Dermis blood vessel endothelial cell (primary cell): ENCODE measurements around the gene LSM2. TPM values are rescaled to one million over a fixed set of nuclear protein-coding genes. Genes with fewer than 3 reads are reported as not detected.
"Not testable (repeated sequence)": the region's sequence is repeated elsewhere in the genome, so short reads cannot be mapped to it uniquely, and the experiment has no call there.

Source experiments
- DNase-seq: peaks from one replicate; pipeline ENCODE4 v3.0.0; 2010
- total RNA-seq: library from RNA; depleted of rRNA; stranded (reverse); fragments of >200 nt; gene quantifications from 2 replicates; pipeline ENCODE4 v1.2.3, GENCODE V29; 2014

Gene LSM2
- total RNA-seq, 1 donor from 2014 or later, result 36.9 TPM

DNA sequence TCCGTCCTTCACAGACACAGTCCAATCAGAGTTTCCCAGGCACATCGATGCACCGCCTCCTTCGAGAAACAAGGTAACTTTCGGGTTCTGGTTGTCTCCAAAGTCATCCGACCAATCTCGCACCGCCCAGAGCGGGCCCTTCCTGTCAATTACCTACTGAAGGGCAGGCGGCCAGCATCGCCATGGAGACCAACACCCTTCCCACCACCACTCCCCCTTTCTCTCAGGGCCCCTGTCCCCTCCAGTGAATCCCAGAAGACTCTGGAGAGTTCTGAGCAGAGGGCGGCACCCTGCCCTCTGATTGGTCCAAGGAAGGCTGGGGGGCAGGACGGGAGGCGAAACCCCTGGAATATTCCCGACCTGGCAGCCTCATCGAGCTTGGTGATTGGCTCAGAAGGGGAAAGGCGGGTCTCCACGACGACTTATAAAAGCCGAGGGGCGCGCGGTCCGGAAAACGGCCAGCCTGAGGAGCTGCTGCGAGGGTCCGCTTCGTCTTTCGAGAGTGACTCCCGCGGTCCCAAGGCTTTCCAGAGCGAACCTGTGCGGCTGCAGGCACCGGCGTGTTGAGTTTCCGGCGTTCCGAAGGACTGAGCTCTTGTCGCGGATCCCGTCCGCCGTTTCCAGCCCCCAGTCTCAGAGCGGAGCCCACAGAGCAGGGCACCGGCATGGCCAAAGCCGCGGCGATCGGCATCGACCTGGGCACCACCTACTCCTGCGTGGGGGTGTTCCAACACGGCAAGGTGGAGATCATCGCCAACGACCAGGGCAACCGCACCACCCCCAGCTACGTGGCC lies 20.7 kb upstream of the LSM2 start, which contains the start of gene HSPA1B:
TSS of gene HSPA1B (plus strand) at position 453 of the 794 bp plus-strand sequence. CDS start at position 666, 213 bp downstream.
- DNase-seq, result peak; percentile 100

GRCh38 chr6:31826793-31827285 lies 20.1 kb upstream of the LSM2 start:
- DNase-seq, result no peak

GRCh38 chr6:31825553-31825952 lies 18.8 kb upstream of the LSM2 start:
- DNase-seq, result no peak

DNA sequence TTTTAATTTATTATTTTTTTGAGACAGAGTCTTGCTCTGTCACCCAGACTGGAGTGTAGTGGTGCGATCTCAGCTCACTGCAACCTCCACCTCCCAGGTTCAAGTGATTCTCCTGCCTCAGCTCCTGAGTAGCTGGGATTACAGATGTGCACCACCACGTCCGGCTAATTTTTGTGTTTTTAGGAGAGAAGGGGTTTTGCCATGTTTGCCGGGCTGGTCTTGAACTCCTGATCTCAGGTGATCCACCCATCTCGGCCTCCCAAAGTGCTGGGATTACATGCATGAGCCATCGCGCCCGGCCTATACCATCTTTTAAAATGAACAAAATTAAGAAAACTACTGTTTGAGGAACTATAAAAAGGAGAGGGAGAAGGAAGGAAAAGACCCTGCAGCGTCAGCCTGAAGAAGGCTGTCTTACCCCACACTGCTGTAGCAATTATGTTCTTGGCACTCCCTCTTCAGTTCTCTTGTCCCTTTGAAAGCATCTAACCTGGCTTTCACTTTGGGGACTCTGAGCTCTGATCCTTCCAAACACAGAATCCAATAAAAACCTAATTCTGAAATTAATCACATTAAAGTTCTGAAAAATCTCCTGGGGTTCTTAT lies 16.9 kb upstream of the LSM2 start:
- DNase-seq, result not testable (repeated sequence)

DNA sequence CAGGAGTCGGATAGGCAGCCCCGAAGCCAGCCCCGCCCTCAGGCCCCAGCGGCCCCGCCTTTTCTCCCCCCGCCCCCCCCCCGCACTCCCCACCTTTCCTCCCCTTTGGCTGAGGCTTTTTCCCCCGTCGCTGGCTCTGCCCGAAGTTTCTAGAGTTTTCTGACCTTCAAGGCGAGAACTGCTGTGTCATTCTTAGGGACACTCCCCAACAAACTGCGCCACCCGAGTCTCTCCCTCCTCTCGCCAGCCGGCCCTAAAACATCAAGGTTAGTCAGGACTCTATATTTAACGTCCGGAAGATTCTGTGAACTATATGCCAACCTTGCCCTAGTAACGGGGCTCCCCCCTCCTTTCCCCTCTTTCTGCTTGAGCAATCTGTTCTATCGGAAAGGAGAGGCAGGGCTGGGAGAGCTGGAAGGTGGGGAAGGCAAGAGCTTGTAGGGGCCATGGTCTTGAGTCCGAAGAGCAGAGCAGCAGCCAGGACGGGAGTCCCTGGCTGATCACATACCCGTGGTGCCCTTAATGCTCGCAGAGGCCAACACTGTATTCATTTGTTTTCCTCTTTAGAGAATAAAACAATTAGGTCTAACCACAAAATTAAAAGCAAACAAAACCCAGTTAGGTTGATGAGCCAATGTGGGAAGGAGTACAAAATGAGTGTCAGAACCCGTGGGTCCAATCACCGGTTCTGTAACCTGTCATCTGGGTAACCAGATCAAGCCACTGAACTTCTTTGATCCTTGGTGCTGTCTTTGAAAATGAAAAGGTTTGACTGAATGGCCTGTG lies 15.5 kb upstream of the LSM2 start:
- peak; percentile 73 for DNase-seq

DNA sequence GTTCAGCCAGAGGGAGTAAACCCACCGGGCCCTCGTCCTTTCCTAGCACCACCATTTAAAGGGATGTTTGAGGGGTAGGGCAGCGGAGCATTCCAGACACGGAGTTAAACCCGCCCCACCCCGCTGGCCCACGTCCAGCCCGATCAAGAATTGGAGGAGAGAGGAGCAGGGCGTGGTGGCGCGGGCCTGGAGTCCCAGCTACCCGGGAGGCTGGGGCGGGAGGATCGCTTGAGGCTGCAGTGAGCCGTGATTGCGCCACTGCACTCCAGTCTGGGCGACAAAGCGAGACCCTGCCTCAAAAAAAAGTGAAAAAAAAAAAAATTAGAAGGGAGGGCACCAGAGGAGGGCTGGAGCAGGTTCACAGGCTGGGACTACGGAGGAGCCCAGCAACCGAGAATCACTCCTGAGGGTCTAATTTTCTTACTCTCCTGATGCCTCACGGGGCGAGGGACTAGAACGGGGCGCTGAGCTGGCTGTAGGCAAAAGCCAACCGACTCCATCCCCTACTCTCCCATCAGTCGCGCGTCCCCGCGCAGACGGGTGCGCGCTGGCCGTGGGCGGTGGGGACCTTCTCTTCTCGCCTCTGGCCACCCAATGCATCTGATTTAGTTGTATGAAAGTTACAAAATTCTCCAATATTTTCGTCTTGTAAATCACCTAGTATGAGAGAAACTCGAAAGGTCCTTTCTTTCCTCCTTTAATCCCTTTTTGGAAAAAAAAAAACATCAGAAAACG lies 14.7 kb upstream of the LSM2 start:
- DNase-seq, result peak; percentile 58

DNA sequence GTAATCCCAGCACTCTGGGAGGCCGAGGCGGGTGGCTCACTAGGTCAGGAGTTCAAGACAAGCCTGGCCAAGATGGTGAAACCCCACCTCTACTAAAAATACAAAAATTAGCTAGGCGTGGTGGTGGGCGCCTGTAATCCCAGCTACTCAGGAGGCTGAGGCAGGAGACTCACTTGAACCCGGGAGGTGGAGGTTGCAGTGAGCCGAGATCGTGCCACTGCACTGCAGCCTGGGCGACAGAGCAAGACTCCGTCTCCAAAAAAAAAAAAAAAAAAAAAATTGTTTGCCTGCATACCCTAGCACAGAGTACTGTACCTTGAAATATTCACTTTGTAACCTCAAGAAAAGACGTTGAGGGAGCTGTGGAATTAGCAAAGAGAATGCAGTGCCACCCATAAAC lies 13.6 kb upstream of the LSM2 start:
- DNase-seq, result not testable (repeated sequence)

GRCh38 chr6:31819871-31820299 lies 13.1 kb upstream of the LSM2 start:
- no peak for DNase-seq

DNA sequence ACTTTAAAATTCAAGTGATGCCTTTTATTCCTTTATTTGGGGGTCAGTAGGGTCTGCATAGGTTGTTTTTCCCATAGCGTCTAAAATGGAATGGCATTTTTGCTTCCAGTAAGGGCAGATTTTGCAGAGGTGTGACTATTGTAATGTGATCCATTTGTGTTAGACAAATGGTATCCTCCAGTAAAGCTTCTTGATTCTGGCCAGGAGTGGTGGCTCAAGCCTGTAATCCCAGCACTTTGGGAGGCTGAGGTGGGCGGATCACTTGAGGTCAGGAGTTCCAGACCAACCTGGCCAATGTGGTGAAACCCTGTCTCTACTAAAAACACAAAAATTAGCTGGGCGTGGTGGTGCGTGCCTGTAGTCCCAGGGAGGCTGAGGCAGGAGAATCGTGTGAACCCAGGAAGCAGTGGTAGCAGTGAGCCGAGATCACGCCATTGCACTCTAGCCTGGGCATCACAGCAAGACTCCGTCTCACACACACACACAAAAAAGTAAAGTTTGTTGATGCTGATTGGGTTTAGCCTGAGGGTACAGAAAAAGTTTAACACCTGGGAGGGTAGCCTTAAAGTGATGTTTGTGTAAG lies 11.3 kb upstream of the LSM2 start:
- not testable (repeated sequence) for DNase-seq

- DNase-seq, result not testable (repeated sequence)
Measured at GRCh38 chr6:31817133-31817928, 10.6 kb upstream of the LSM2 start.

DNA sequence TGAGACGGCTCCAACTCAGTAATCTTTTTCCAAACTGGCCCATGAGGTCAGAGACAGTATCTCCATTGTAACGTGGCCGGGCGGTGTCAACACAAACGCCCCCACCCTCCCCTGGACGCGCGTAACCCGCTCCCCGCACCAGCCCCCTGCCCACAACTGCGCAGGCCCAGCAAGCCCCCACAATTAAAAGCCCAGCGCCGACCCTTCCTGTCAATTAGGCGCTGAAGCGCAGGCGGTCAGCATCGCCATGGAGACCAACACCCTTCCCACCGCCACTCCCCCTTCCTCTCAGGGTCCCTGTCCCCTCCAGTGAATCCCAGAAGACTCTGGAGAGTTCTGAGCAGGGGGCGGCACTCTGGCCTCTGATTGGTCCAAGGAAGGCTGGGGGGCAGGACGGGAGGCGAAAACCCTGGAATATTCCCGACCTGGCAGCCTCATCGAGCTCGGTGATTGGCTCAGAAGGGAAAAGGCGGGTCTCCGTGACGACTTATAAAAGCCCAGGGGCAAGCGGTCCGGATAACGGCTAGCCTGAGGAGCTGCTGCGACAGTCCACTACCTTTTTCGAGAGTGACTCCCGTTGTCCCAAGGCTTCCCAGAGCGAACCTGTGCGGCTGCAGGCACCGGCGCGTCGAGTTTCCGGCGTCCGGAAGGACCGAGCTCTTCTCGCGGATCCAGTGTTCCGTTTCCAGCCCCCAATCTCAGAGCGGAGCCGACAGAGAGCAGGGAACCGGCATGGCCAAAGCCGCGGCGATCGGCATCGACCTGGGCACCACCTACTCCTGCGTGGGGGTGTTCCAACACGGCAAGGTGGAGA lies 8.5 kb upstream of the LSM2 start, which contains the start of the genes HSPA1A and HSPA1L:
TSS of gene HSPA1A (plus strand) at position 519 of the 814 bp plus-strand sequence. CDS start at position 733, 214 bp downstream.
TSS of gene HSPA1L (minus strand) at position 259 of the 814 bp plus-strand sequence. CDS start 3,311 bp downstream, outside the sequence.
- peak; percentile 97 for DNase-seq

GRCh38 chr6:31814677-31815024 lies 7.9 kb upstream of the LSM2 start:
- DNase-seq, result peak; percentile 98

DNA sequence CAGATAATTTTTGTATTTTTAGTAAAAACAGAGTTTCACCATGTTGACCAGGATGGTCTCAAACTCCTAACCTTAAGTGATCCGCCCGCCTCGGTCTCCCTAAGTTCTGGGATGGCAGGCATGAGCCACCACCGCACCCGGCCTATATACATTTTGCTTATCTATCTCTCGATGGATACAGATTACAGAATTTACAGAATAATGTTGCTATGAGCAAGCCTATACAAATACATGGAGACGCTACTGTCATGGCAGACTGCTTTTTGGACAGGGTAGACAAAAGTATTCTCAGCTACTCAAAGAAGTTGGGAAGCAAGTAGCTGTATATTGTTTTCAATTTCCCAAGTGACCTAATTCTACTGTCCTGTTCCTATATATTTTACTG lies 6.7 kb upstream of the LSM2 start:
- no peak for DNase-seq

DNA sequence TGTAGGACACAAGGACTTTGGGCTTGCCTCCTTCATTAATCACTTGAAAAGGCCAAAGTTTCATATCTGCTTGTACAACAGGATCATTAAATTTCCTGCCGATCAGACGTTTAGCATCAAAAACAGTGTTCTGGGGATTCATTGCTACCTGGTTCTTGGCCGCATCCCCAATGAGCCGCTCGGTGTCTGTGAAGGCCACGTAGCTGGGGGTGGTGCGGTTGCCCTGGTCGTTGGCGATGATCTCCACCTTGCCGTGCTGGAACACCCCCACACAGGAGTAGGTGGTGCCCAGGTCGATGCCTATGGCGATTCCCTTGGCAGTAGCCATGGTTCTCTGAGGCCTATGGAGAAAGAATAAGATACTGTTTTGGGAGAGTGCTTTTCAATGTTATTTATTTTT lies 4.9 kb upstream of the LSM2 start:
- DNase-seq, result no peak

GRCh38 chr6:31808599-31808998 lies 1.8 kb upstream of the LSM2 start:
- not testable (repeated sequence) for DNase-seq

GRCh38 chr6:31805939-31806469 lies 762 bp downstream of the LSM2 start:
- no peak for DNase-seq

GRCh38 chr6:31801031-31801927 lies 5.5 kb downstream of the LSM2 start:
- DNase-seq, result not testable (repeated sequence)

DNA sequence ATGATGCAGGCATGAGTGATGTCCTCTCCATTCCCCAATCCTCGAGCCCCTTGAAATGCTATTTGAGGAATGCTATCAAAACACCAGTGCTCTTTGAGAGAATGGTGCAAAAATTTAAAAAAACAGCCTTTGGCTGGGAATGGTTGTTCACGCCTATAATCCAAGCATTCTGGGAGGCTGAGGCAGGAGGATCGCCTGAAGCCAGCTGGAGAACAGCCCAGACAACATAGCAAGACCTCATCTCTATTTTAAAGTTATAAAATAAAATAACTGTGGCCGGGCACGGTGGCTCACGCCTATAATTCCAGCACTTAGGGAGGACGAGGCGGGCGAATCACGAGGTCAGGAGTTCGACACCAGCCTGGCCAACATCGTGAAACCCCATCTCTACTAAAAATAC lies 7.0 kb downstream of the LSM2 start:
- DNase-seq, result no peak

DNA sequence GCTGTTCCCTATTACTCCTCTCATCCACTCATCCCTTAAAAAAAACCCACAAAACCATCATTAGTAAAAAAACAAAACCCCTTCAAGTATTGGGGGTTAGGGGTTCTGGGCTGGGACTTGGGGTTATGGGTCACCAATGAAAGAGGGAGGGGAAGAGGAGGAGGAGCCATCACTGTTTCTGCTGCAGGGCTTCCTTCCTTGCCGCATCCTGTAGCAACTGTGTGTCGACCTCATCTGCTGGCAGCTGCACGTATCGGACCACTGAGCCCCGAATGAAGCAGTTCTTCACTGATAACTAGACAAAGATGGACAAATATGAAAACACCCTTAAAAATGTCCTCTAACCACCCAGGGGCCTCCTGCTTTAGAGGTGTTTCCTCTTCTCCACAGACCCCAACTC lies 9.2 kb downstream of the LSM2 start:
- peak; percentile 44 for DNase-seq
